Endothelial cell of umbilical vein (primary cell): Measurements from ENCODE around the gene OTX2.

Experiments used
- EZH2 ChIP-seq: IDR thresholded peaks from 2 replicates; pipeline ENCODE4 v1.6.1; 2012; ENCODE audit warnings: borderline replicate concordance, low read depth, mild to moderate bottlenecking, moderate library complexity, low read length, inconsistent platforms; ENCODE audit not compliant: severe bottlenecking
- GATA2 ChIP-seq: IDR thresholded peaks from 2 replicates; pipeline ENCODE4 v1.7.0; 2011; ENCODE audit warnings: low read depth, mild to moderate bottlenecking, moderate library complexity, mixed read lengths, low read length; ENCODE audit not compliant: insufficient read length, insufficient read depth
- JUN ChIP-seq: IDR thresholded peaks from 2 replicates; pipeline ENCODE4 v1.6.1; 2011; ENCODE audit warnings: borderline replicate concordance, low read depth; ENCODE audit not compliant: insufficient read length, insufficient read depth
- POLR2A ChIP-seq: IDR thresholded peaks from 2 replicates; pipeline ENCODE4 v1.6.1; 2012; ENCODE audit warnings: low read depth, mild to moderate bottlenecking, control low read depth, low read length
- POLR2AphosphoS5 ChIP-seq: IDR thresholded peaks from 2 replicates; pipeline ENCODE4 v1.6.1; 2012; ENCODE audit warnings: low read depth, mild to moderate bottlenecking, control low read depth, low read length, moderate library complexity; ENCODE audit not compliant: insufficient read depth
- TF ChIP-seq, protein P1 (sequence below), 2 donors: IDR thresholded peaks; 1 replicate in 1 of 2; 2 replicates in 1 of 2; pipeline ENCODE4 v1.5.1; 2011; ENCODE audit warnings: low read length in 2 of 2, mild to moderate bottlenecking in 2 of 2, moderate library complexity in 2 of 2, control low read depth in 1 of 2, inconsistent platforms in 1 of 2, low read depth in 1 of 2; ENCODE audit not compliant: insufficient read depth in 1 of 2; ENCODE audit errors: extremely low read depth in 1 of 2
- TF ChIP-seq, protein P2 (sequence below): IDR thresholded peaks from 2 replicates; pipeline ENCODE4 v1.6.1; 2011; ENCODE audit not compliant: insufficient read depth, insufficient read length

DNA sequence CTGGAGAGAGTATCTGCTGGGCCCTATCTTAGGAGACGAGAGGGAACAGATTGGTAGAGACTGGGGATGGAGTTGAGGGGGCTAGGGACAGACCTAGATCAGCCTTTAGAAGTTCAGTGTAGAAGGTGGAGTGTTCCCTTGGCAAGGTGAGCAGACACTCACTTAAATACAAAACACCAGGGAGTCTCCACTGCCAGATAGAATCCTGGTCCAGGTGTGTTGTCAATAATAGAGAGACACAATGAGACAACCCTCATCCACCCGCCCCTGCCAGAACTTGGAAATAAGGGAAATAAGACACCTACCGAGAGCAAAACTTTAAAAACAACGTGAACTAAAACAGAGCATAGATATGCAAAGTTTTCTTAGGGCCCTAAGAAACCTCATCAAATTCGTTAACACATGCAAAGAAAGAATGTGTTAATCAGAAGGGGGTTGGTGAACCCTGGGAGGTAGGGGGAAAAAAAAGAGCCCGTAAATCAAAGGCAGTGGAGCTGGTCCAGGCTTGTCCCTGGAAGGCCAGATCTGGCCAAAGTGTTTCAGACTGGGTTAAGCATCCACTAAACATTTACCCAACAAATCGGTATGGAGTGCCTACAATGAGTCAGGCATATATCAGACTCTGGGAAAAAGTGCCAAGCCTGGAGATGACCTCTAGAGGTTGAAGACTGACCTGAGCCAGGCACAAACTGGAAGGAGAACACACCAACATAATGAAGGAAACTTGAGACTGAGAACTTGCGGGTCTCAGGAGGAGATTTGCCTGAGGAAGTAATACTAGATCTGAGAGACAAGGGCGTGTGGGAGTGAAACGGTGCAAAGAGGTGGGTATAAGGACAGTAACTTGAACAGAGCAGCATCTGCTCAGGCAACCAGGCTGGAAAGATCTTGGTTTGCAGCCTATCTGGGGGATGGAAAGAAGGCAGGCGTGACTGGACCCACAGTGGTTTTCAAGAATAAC, 37.0 kb upstream of the OTX2 start:
- TF ChIP-seq, protein P1, sequence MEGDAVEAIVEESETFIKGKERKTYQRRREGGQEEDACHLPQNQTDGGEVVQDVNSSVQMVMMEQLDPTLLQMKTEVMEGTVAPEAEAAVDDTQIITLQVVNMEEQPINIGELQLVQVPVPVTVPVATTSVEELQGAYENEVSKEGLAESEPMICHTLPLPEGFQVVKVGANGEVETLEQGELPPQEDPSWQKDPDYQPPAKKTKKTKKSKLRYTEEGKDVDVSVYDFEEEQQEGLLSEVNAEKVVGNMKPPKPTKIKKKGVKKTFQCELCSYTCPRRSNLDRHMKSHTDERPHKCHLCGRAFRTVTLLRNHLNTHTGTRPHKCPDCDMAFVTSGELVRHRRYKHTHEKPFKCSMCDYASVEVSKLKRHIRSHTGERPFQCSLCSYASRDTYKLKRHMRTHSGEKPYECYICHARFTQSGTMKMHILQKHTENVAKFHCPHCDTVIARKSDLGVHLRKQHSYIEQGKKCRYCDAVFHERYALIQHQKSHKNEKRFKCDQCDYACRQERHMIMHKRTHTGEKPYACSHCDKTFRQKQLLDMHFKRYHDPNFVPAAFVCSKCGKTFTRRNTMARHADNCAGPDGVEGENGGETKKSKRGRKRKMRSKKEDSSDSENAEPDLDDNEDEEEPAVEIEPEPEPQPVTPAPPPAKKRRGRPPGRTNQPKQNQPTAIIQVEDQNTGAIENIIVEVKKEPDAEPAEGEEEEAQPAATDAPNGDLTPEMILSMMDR (IDR thresholded peaks at IDR 0.05; ENCODE audit: extremely low read depth in 1 of 2, insufficient read depth in 1 of 2, low read depth in 1 of 2, low read length in 2 of 2) = no peak
- TF ChIP-seq EZH2 (no peak), POLR2A (no peak), JUN (no peak), POLR2AphosphoS5 (no peak), GATA2 (no peak)
- TF ChIP-seq, protein P2, sequence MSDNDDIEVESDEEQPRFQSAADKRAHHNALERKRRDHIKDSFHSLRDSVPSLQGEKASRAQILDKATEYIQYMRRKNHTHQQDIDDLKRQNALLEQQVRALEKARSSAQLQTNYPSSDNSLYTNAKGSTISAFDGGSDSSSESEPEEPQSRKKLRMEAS = no peak
